ENCODE measurements around the gene TRABD2A. TPM values are rescaled to one million over a fixed set of nuclear protein-coding genes. Genes with fewer than 3 reads are reported as not detected.

Gene TRABD2A
- total and polyA plus RNA-seq, 2 of the 13 experiments (the other 11 are each of a cell fraction or from before 2014, with no cell fraction given) = 0.15 TPM; not detected in 1

- Histone ChIP-seq H3K27ac (ENCODE audit: extremely low read length, insufficient read depth, low read length) (no peak overlapping the region), H3K4me2 (ENCODE audit: low read depth, low read length) (no peak overlapping the region), H3K9me3 (ENCODE audit: low read length) (no peaks in the 10 kb centered on the region), H3K4me1 (ENCODE audit: insufficient read depth, low read length) (no peaks in the 10 kb centered on the region), H4K20me1 (ENCODE audit: insufficient read depth, low read length) (no peaks in the 10 kb centered on the region; the same call in 1 of the 2 replicates), H3K36me3 (replicated peaks in 1 of 2; ENCODE audit: control insufficient read depth in 1 of 2, insufficient read depth in 2 of 2, low read length in 2 of 2) (no peaks in the 10 kb centered on the region), H3K27me3 (ENCODE audit: control insufficient read depth in 1 of 2, insufficient read depth in 2 of 2, low read length in 2 of 2) (no peaks in the 10 kb centered on the region), H3K79me2 (ENCODE audit: insufficient read depth, low read length) (no peaks in the 10 kb centered on the region), H3K9ac (ENCODE audit: insufficient read depth, low read depth, low read length) (no peak overlapping the region), H2AFZ (ENCODE audit: low read length) (no peak overlapping the region), H3K4me3 (replicated peaks in 1 of 3; ENCODE audit: insufficient read depth in 1 of 3, low read depth in 2 of 3, low read length in 3 of 3) (no peak overlapping the region)
- intact Hi-C loops (cut with micrococcal nuclease; ENCODE audit: unreplicated experiment) = no loop called here
- WGBS (ENCODE audit: low lambda C conversion rate) = 38% methylated on average over 4 of the region's 4 CpGs
- CTCF ChIA-PET (ENCODE audit: low intra/inter-chr PET ratio, low total read pairs) = no interaction called here
- BruUV-seq (replicated peaks) = no TSS peak
- POLR2A ChIA-PET = no interaction called here
- no peak for ATAC-seq
- TF ChIP-seq MAFK (conservative IDR thresholded peaks at IDR 0.05 in 1 of 2, IDR thresholded peaks at IDR 0.05 in 1 of 2; ENCODE audit: low read length in 2 of 2) = peak; percentile 43 to 57; a peak in 3 of 4 replicates
- TF ChIP-seq NAIF1 (CRISPR knock-in tag; IDR thresholded peaks at IDR 0.05; ENCODE audit: borderline replicate concordance) = no peak
- TF ChIP-seq MAFF (IDR thresholded peaks at IDR 0.05; ENCODE audit: low read depth, low read length) = 0 out of 2 replicates have a peak, but pooled peaks have one; percentile 13
- DNase-seq (ENCODE audit: low spot score) = no peak
- no peak for FAIRE-seq
- in situ Hi-C loops (cut with HindIII; ENCODE audit: extremely low pct_ligation_motif_present, low pct_unique_long_range_greater_than_20kb) = no loop called here
Observed at GRCh38 chr2:84793641-84794040, 87.2 kb downstream of the TRABD2A start.

GRCh38 chr2:84792856-84793522 is 87.9 kb downstream of the TRABD2A start:
- Histone ChIP-seq H3K27me3 (ENCODE audit: control insufficient read depth in 1 of 2, insufficient read depth in 2 of 2, low read length in 2 of 2) (no peaks in the 10 kb centered on the region), H3K4me2 (ENCODE audit: low read depth, low read length) (no peak overlapping the region), H3K9me3 (ENCODE audit: low read length) (no peaks in the 10 kb centered on the region), H3K4me3 (replicated peaks in 1 of 3; ENCODE audit: insufficient read depth in 1 of 3, low read depth in 2 of 3, low read length in 3 of 3) (no peak overlapping the region), H3K27ac (ENCODE audit: extremely low read length, insufficient read depth, low read length) (no peak overlapping the region), H3K9ac (ENCODE audit: insufficient read depth, low read depth, low read length) (no peak overlapping the region), H3K79me2 (ENCODE audit: insufficient read depth, low read length) (no peaks in the 10 kb centered on the region), H4K20me1 (ENCODE audit: insufficient read depth, low read length) (no peaks in the 10 kb centered on the region; the same call in 1 of the 2 replicates), H3K4me1 (ENCODE audit: insufficient read depth, low read length) (no peaks in the 10 kb centered on the region), H3K36me3 (replicated peaks in 1 of 2; ENCODE audit: control insufficient read depth in 1 of 2, insufficient read depth in 2 of 2, low read length in 2 of 2) (no peaks in the 10 kb centered on the region), H2AFZ (ENCODE audit: low read length) (no peak overlapping the region)
- intact Hi-C loops (cut with micrococcal nuclease; ENCODE audit: unreplicated experiment) = no loop called here
- no peak for FAIRE-seq
- in situ Hi-C loops (cut with HindIII; ENCODE audit: extremely low pct_ligation_motif_present, low pct_unique_long_range_greater_than_20kb) = no loop called here
- ATAC-seq = no peak
- no TSS peak for BruUV-seq (replicated peaks)
- 32% methylated on average over 6 of the region's 6 CpGs for WGBS (ENCODE audit: low lambda C conversion rate)
- ChIA-PET CTCF (ENCODE audit: low intra/inter-chr PET ratio, low total read pairs) (no interaction called here), POLR2A (no interaction called here)
- DNase-seq (ENCODE audit: low spot score) = no peak
- no peak for TF ChIP-seq MXI1 (IDR thresholded peaks at IDR 0.05; ENCODE audit: borderline replicate concordance, low read depth, low read length)
- no peak for TF ChIP-seq NFKBIZ (CRISPR knock-in tag; IDR thresholded peaks at IDR 0.05)
- TF ChIP-seq RBM22 (optimal IDR thresholded peaks at IDR 0.05; ENCODE audit: low read length) = no peak
- no peak for TF ChIP-seq ZSCAN12 (CRISPR knock-in tag; IDR thresholded peaks at IDR 0.05)
- no peak for TF ChIP-seq ZNF225 (CRISPR knock-in tag; IDR thresholded peaks at IDR 0.05)
- TF ChIP-seq KDM1A (CRISPR knock-in tag; IDR thresholded peaks at IDR 0.05) = no peak
- TF ChIP-seq ZNF10 (CRISPR knock-in tag; IDR thresholded peaks at IDR 0.05; ENCODE audit: borderline replicate concordance, low read depth) = no peak
- no peak for TF ChIP-seq PRDM4 (CRISPR knock-in tag; IDR thresholded peaks at IDR 0.05; ENCODE audit: borderline replicate concordance)
- no peak for TF ChIP-seq ZSCAN29 (CRISPR knock-in tag; conservative IDR thresholded peaks at IDR 0.05)
- no peak for TF ChIP-seq IKZF1 (IDR thresholded peaks at IDR 0.05)
- no peak for TF ChIP-seq HNRNPLL (IDR thresholded peaks at IDR 0.05; ENCODE audit: low read depth, low read length, poor library complexity, severe bottlenecking)
- no peak for TF ChIP-seq ZNF451 (CRISPR knock-in tag; IDR thresholded peaks at IDR 0.05)
- TF ChIP-seq ZNF580 (CRISPR knock-in tag; IDR thresholded peaks at IDR 0.05; ENCODE audit: borderline replicate concordance, low read depth) = no peak
